Esophagus muscularis mucosa (tissue), 4 donors: ENCODE results near the gene AMFR. TPM values are rescaled to one million over a fixed set of nuclear protein-coding genes. Genes with fewer than 3 reads are reported as not detected.

ENCODE experiments used
- DNase-seq: peaks from one replicate; pipeline ENCODE4 v3.0.0-alpha.2; 2017; ENCODE audit errors: extremely low spot score
- H3K27ac ChIP-seq, 4 donors: fragments of 200-600 bp; sonication (generic); replicated peaks in 1 of 4; 1 replicate in 3 of 4; 2 replicates in 1 of 4; pipeline ENCODE4 v1.5.1; 2016 to 2019; ENCODE audit warnings: mild to moderate bottlenecking in 1 of 4
- H3K27me3 ChIP-seq, 4 donors: fragments of 200-600 bp; sonication (generic); one replicate each; pipeline versions ENCODE4 v1.5.1 to v1.6.0; 2016 to 2019
- H3K36me3 ChIP-seq, 4 donors: fragments of 200-600 bp; sonication (generic); one replicate each; pipeline ENCODE4 v1.5.1; 2016 to 2019
- H3K4me1 ChIP-seq, 4 donors: fragments of 200-600 bp; sonication (generic); one replicate each; pipeline ENCODE4 v1.5.1; 2016 to 2019
- H3K4me3 ChIP-seq, 4 donors: fragments of 200-600 bp; sonication (generic); 1 replicate in 2 of 4; 2 replicates in 2 of 4; pipeline ENCODE4 v1.5.1; 2016 to 2019; ENCODE audit warnings: mild to moderate bottlenecking in 4 of 4, moderate library complexity in 1 of 4
- H3K9me3 ChIP-seq, 4 donors: fragments of 200-600 bp; sonication (generic); 1 replicate in 3 of 4; 2 replicates in 1 of 4; pipeline ENCODE4 v1.5.1; 2016 to 2019
- CTCF ChIP-seq, 3 experiments: fragments of 200-600 bp in 2 of 3; fragments of 450-650 bp in 1 of 3; sonication (generic) in 2 of 3; IDR thresholded peaks; one replicate each; pipeline ENCODE4 v1.5.1; 2017 to 2019; ENCODE audit warnings: antibody characterized with exemption in 3 of 3, mild to moderate bottlenecking in 2 of 3, moderate library complexity in 1 of 3
- EP300 ChIP-seq: sonication (generic); formaldehyde crosslinking; IDR thresholded peaks from one replicate; pipeline ENCODE4 v1.6.1; 2017; ENCODE audit warnings: antibody characterized with exemption
- POLR2A ChIP-seq: fragments of 450-650 bp; IDR thresholded peaks from one replicate; pipeline ENCODE4 v1.6.1; 2017; ENCODE audit warnings: antibody characterized with exemption, moderate library complexity, mild to moderate bottlenecking, low read depth
- POLR2AphosphoS5 ChIP-seq, 2 donors: sonication (generic); formaldehyde crosslinking; IDR thresholded peaks; one replicate each; pipeline ENCODE4 v1.6.1; 2017; ENCODE audit warnings: antibody characterized with exemption in 2 of 2
- WGBS: methylation state at CpG from one replicate; pipeline ENCODE4 v1.1.5; 2018; 5-methylcytosine and 5-hydroxymethylcytosine counted together
- intact Hi-C: fragments of 100-400 bp; cut with DNase I; formaldehyde crosslinking; loops from one replicate; pipeline ENCODE4 v1.15.1; 2023
- total RNA-seq, 4 donors: library from RNA; depleted of rRNA; stranded (reverse); fragments of >200 nt; gene quantifications; one replicate each; pipeline versions ENCODE4 v1.1.0 to v1.2.1, GENCODE V29; 2016

AMFR gene
- total RNA-seq, 4 donors from 2014 or later: 150 to 205 (median 179) TPM

DNA sequence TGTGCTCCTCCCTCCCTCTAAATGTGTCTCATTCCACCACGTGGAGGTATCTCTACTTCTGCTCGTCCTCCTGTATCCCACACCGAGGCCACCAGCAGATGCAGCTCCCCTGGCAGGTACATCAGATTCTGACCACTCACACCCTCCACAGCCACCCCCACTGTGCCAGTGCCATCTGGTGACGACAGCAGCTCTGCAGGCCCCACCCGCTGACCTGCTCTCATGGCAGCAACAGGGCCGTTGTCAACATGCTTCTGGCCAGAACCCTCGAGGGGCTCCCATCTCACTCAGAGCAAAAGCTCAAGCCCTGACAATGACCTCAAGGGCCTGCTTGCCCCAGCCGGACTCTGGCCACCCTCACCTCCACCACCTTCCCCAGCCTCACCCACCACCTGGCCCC is 93.4 kb downstream of the AMFR start:
- peaks cover 0 to 8% (median 0%) of the 10 kb centered on the region in 4 donors for H3K4me1 ChIP-seq
- no peaks in the 10 kb centered on the region for H3K9me3 ChIP-seq
- no peak overlapping the region for H3K27ac ChIP-seq
- no peak for DNase-seq
- H3K36me3 ChIP-seq: no peaks in the 10 kb centered on the region
- no peaks in the 10 kb centered on the region for H3K27me3 ChIP-seq
- intact Hi-C loops: no loop called here
- no peak overlapping the region for H3K4me3 ChIP-seq
- TF ChIP-seq CTCF (IDR thresholded peaks at IDR 0.05) (no peak), POLR2AphosphoS5 (IDR thresholded peaks at IDR 0.05) (no peak), POLR2A (no peak), EP300 (no peak)
- 91% methylated on average over 8 of the region's 8 CpGs for WGBS

GRCh38 chr16:56331399-56331798 is 93.9 kb downstream of the AMFR start:
- intact Hi-C loops: no loop called here
- Histone ChIP-seq H3K4me3 (no peak overlapping the region), H3K4me1 (peaks cover 0 to 8% (median 0%) of the 10 kb centered on the region in 4 donors), H3K36me3 (no peaks in the 10 kb centered on the region), H3K27me3 (no peaks in the 10 kb centered on the region), H3K9me3 (no peaks in the 10 kb centered on the region), H3K27ac (no peak overlapping the region)
- TF ChIP-seq POLR2AphosphoS5 (IDR thresholded peaks at IDR 0.05): no peak
- TF ChIP-seq POLR2A: no peak
- no peak for TF ChIP-seq CTCF (IDR thresholded peaks at IDR 0.05)
- no peak for TF ChIP-seq EP300
- no peak for DNase-seq
- 84% methylated on average over 11 of the region's 11 CpGs for WGBS

GRCh38 chr16:56330476-56330875 is 94.9 kb downstream of the AMFR start:
- DNase-seq: no peak
- intact Hi-C loops: no loop called here
- H3K36me3 ChIP-seq: no peaks in the 10 kb centered on the region
- H3K27me3 ChIP-seq: no peaks in the 10 kb centered on the region
- H3K4me3 ChIP-seq: no peak overlapping the region
- no peaks in the 10 kb centered on the region for H3K9me3 ChIP-seq
- peaks cover 0 to 8% (median 0%) of the 10 kb centered on the region in 4 donors for H3K4me1 ChIP-seq
- TF ChIP-seq POLR2AphosphoS5 (IDR thresholded peaks at IDR 0.05) (no peak), CTCF (IDR thresholded peaks at IDR 0.05) (no peak), POLR2A (no peak), EP300 (no peak)
- H3K27ac ChIP-seq: no peak overlapping the region
- WGBS: 82% methylated on average over 4 of the region's 4 CpGs

DNA sequence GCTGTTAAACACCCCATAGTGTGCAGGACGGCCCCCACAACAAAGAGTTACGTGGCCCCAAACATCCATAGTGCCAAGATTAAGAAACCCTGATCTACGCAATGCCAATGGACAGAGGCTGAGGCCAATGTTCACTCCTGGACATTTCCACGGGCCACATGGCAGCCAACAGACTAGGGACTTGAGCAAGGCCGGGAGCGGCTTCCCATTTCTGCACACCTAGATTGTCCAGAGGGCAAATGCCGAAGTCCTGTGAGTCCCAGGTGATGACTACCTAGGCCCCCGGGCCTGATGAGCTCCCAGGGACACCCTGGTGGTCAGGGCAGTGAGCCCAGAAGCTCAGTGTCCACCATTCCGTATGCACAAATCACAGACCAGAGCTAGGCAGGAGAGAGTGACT is 95.5 kb downstream of the AMFR start:
- DNase-seq: no peak
- no peak overlapping the region for H3K27ac ChIP-seq
- H3K27me3 ChIP-seq: no peaks in the 10 kb centered on the region
- no peak overlapping the region for H3K4me3 ChIP-seq
- H3K36me3 ChIP-seq: no peaks in the 10 kb centered on the region
- H3K9me3 ChIP-seq: no peaks in the 10 kb centered on the region
- TF ChIP-seq POLR2AphosphoS5 (IDR thresholded peaks at IDR 0.05): no peak
- TF ChIP-seq EP300: no peak
- TF ChIP-seq POLR2A: no peak
- no peak for TF ChIP-seq CTCF (IDR thresholded peaks at IDR 0.05)
- intact Hi-C loops: no loop called here
- peaks cover 0 to 8% (median 0%) of the 10 kb centered on the region in 4 donors for H3K4me1 ChIP-seq
- 84% methylated on average over 4 of the region's 9 CpGs for WGBS
